ENCODE results near the gene TSN.

TSN gene

GRCh38 chr2:121741450-121741849 lies 14.0 kb upstream of the TSN start:
- no peak for FAIRE-seq

GRCh38 chr2:121746071-121746578 lies 9.3 kb upstream of the TSN start:
- DNase-seq (ENCODE audit: insufficient read length, low spot score): no peak
- no peak for FAIRE-seq

More at GRCh38 chr2:121741450-121741849, 14.0 kb upstream of the TSN start:
- no peak for DNase-seq (ENCODE audit: insufficient read length, low spot score)

- DNase-seq (ENCODE audit: insufficient read length, low spot score) (no peak), FAIRE-seq (no peak)
These were observed 7.2 kb upstream of the TSN start for GRCh38 chr2:121748202-121748601.

GRCh38 chr2:121754851-121755236 lies 607 bp upstream of the TSN start:
- FAIRE-seq (no peak), DNase-seq (ENCODE audit: insufficient read length, low spot score) (no peak)

- DNase-seq (ENCODE audit: insufficient read length, low spot score) (no peak), FAIRE-seq (no peak)
These were observed 9.3 kb downstream of the TSN start for GRCh38 chr2:121764681-121765228.

GRCh38 chr2:121766624-121767023 lies 11.2 kb downstream of the TSN start:
- FAIRE-seq (no peak), DNase-seq (ENCODE audit: insufficient read length, low spot score) (no peak)

GRCh38 chr2:121768143-121768755 lies 12.8 kb downstream of the TSN start:
- DNase-seq (ENCODE audit: insufficient read length, low spot score) (no peak), FAIRE-seq (no peak)

GRCh38 chr2:121771976-121772742 lies 16.7 kb downstream of the TSN start:
- no peak for FAIRE-seq
- DNase-seq (ENCODE audit: insufficient read length, low spot score): no peak

GRCh38 chr2:121774235-121774634 lies 18.8 kb downstream of the TSN start:
- DNase-seq (ENCODE audit: insufficient read length, low spot score) (no peak), FAIRE-seq (no peak)

GRCh38 chr2:121776361-121776760 lies 20.9 kb downstream of the TSN start:
- FAIRE-seq (no peak), DNase-seq (ENCODE audit: insufficient read length, low spot score) (no peak)

- FAIRE-seq (no peak), DNase-seq (ENCODE audit: insufficient read length, low spot score) (no peak)
These were observed 21.6 kb downstream of the TSN start for GRCh38 chr2:121776885-121777698.

- no peak for FAIRE-seq
These were observed 22.2 kb downstream of the TSN start for GRCh38 chr2:121777699-121778058.

GRCh38 chr2:121778741-121779487 lies 23.5 kb downstream of the TSN start:
- DNase-seq (ENCODE audit: insufficient read length, low spot score) (no peak), FAIRE-seq (no peak)

More at GRCh38 chr2:121777699-121778058, 22.2 kb downstream of the TSN start:
- DNase-seq (ENCODE audit: insufficient read length, low spot score): no peak

GRCh38 chr2:121783180-121783579 lies 27.7 kb downstream of the TSN start:
- DNase-seq (ENCODE audit: insufficient read length, low spot score): no peak
- FAIRE-seq: no peak

- DNase-seq (ENCODE audit: insufficient read length, low spot score) (no peak), FAIRE-seq (no peak)
These were observed 33.2 kb downstream of the TSN start for GRCh38 chr2:121788685-121789084.

GRCh38 chr2:121790276-121790956 lies 35.0 kb downstream of the TSN start:
- DNase-seq (ENCODE audit: insufficient read length, low spot score): peak; percentile 89
- FAIRE-seq: peak; percentile 89

- FAIRE-seq (no peak), DNase-seq (ENCODE audit: insufficient read length, low spot score) (no peak)
These were observed 35.8 kb downstream of the TSN start for GRCh38 chr2:121791290-121791689.

GRCh38 chr2:121791801-121792221 lies 36.4 kb downstream of the TSN start:
- DNase-seq (ENCODE audit: insufficient read length, low spot score): no peak
- FAIRE-seq: no peak

GRCh38 chr2:121793816-121794215 lies 38.4 kb downstream of the TSN start:
- FAIRE-seq (no peak), DNase-seq (ENCODE audit: insufficient read length, low spot score) (no peak)

GRCh38 chr2:121794233-121794632 lies 38.8 kb downstream of the TSN start:
- no peak for DNase-seq (ENCODE audit: insufficient read length, low spot score)
- FAIRE-seq: no peak
